GM06990 (cell line): ENCODE data around the gene TEX38.

Experiments used
- DNase-seq: peaks from one replicate; pipeline ENCODE4 v3.0.0-alpha.2; 2011; ENCODE audit not compliant: insufficient read length; ENCODE audit errors: extremely low read depth
- H3K27me3 ChIP-seq: replicated peaks from 2 replicates; pipeline ENCODE4 v1.6.0; 2011; ENCODE audit warnings: low read length; ENCODE audit not compliant: control insufficient read depth, insufficient read depth
- H3K36me3 ChIP-seq: 2 replicates; pipeline ENCODE4 v1.5.1; 2011; ENCODE audit warnings: low read length; ENCODE audit not compliant: control insufficient read depth, insufficient read depth
- H3K4me3 ChIP-seq: replicated peaks from 2 replicates; pipeline ENCODE4 v1.5.1; 2011; ENCODE audit warnings: low read depth, mild to moderate bottlenecking, control low read depth, low read length
- CTCF ChIP-seq: IDR thresholded peaks from 2 replicates; pipeline ENCODE4 v1.5.1; 2011; ENCODE audit warnings: low read length, control low read depth, mild to moderate bottlenecking, inconsistent platforms; ENCODE audit not compliant: insufficient read depth, poor library complexity, severe bottlenecking

Gene TEX38

GRCh38 chr1:46667782-46668760 lies 3.6 kb upstream of the TEX38 start, which contains the start of gene ATPAF1:
Gene ATPAF1 (minus strand): TSS chr1:46668364. CDS start chr1:46668322, 42 bp downstream.
- Histone ChIP-seq H3K36me3 (peaks cover 3% of the 10 kb centered on the region), H3K4me3 (peak within 1 kb of the TSS; percentile 91), H3K27me3 (no peaks in the 10 kb centered on the region)
- TF ChIP-seq CTCF, result no peak
- peak; percentile 83 for DNase-seq

DNA sequence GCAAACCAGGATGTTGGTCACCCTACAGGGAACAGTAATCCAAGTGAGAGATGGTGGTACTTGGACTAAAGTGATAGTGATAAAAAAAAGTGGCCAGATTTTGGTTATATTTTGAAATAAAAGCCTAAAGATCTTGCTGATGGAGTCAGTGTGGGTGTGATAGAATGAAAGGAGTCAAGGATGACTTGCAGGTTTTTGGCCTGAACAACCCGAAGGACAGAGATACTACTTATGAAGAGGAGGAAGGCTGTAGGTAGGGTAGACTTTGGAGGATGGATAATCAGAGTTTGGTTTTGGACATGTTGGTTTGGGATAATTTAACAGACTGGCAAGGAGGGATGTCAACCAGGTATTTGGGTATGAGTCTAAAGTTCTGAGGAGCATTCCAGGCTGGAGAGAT lies 1.5 kb upstream of the TEX38 start:
- Histone ChIP-seq H3K27me3 (no peaks in the 10 kb centered on the region), H3K4me3 (no peak overlapping the region), H3K36me3 (peaks cover 7% of the 10 kb centered on the region)
- TF ChIP-seq CTCF, result no peak
- DNase-seq, result no peak

DNA sequence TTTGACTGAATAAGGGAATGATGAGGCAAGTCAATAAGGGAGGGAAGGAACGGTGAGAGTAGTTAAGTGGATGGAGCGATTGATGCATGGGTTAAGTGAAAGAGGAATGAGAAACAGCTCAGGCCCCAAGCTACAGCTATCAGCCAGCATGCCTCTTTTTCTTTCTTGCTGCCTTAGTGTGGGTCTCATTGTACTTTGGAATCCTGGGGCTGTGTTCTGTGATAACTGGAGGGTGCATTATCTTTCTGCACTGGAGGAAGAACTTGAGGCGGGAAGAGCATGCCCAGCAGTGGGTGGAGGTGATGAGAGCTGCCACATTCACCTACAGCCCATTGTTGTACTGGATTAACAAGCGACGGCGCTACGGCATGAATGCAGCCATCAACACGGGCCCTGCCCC lies 1.0 kb downstream of the TEX38 start:
- DNase-seq, result no peak
- peaks cover 9% of the 10 kb centered on the region for H3K36me3 ChIP-seq
- no peak overlapping the region for H3K4me3 ChIP-seq
- no peak for TF ChIP-seq CTCF
- no peaks in the 10 kb centered on the region for H3K27me3 ChIP-seq

- no peak overlapping the region for H3K4me3 ChIP-seq
- H3K36me3 ChIP-seq, result peaks cover 10% of the 10 kb centered on the region
- H3K27me3 ChIP-seq, result no peaks in the 10 kb centered on the region
- no peak for DNase-seq
- no peak for TF ChIP-seq CTCF
Observed at GRCh38 chr1:46673749-46674182, 2.1 kb downstream of the TEX38 start.

DNA sequence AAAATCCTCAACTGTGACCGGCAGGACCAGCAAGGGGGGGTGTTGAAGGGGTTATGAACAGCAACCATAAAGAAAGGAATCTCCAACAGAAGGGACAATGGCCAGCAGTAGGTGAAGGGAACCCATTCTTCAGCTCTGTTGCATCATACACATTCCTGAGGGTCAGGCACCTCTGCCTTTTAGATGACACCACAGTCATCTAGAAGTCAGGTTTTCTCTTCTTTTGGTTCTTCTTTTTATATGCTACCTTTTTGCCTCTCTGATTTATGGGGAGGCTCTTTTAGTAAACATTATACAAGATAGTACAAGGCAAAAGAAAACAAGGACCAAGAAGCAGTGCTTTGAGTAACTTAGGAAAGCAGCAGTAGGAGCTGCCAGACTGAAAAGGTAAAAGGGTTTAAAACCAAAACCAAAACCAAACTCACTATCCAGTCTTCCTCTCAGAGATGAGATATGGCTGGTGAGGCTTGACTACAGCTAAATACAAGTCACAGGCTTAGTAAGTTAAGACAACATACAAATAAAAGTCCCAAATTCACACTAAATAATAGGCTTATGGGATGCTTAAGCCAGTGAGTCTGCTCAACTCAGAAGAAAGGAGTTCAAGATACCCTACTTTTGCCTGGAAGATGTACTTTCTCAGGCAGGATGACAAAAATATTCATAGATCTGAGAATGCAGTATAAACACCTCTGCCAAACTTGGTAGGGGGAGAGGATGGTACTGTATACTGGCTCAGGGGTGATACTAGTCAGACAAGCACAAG lies 4.1 kb downstream of the TEX38 start:
- H3K36me3 ChIP-seq, result peaks cover 10% of the 10 kb centered on the region
- no peak overlapping the region for H3K4me3 ChIP-seq
- no peaks in the 10 kb centered on the region for H3K27me3 ChIP-seq
- no peak for TF ChIP-seq CTCF
- DNase-seq, result no peak
